Hepatocyte (in vitro differentiated cells): ENCODE results near the gene CCDC18.

Source experiments
- EZH2 ChIP-seq: fragments of 200-600 bp; sonication (generic); IDR thresholded peaks from 2 replicates; pipeline ENCODE4 v1.6.1; 2016; ENCODE audit warnings: antibody characterized with exemption, mild to moderate bottlenecking, borderline replicate concordance
- TF ChIP-seq, protein P1 (sequence below): fragments of 200-600 bp; sonication (generic); IDR thresholded peaks from 2 replicates; pipeline ENCODE4 v1.5.1; 2016; ENCODE audit warnings: antibody characterized with exemption, mild to moderate bottlenecking; ENCODE audit not compliant: poor library complexity

DNA sequence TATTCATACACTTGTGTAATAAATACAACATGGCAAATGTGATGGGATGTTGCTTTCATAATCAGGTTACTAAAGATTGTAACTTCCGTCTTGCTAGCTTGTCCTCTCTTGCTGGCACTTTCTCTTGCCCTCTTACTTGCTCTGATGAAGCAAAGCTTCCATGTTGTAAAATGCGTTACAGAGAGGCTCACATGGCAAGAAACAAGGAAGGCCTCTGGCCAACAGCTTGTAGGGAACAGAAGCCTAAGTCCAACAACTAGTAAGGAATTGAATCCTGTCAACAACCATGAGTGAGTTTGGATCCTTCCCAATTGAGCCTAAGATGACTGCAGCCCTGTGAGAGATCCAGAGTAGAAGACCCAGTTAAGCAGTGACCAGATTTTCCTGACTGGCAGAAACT lies 15.7 kb upstream of the CCDC18 start:
- no peak for TF ChIP-seq EZH2
- TF ChIP-seq, protein P1, sequence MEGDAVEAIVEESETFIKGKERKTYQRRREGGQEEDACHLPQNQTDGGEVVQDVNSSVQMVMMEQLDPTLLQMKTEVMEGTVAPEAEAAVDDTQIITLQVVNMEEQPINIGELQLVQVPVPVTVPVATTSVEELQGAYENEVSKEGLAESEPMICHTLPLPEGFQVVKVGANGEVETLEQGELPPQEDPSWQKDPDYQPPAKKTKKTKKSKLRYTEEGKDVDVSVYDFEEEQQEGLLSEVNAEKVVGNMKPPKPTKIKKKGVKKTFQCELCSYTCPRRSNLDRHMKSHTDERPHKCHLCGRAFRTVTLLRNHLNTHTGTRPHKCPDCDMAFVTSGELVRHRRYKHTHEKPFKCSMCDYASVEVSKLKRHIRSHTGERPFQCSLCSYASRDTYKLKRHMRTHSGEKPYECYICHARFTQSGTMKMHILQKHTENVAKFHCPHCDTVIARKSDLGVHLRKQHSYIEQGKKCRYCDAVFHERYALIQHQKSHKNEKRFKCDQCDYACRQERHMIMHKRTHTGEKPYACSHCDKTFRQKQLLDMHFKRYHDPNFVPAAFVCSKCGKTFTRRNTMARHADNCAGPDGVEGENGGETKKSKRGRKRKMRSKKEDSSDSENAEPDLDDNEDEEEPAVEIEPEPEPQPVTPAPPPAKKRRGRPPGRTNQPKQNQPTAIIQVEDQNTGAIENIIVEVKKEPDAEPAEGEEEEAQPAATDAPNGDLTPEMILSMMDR = no peak
